Heart right ventricle (tissue), 16 donors: ENCODE data around the gene FGG. TPM values are rescaled to one million over a fixed set of nuclear protein-coding genes. Genes with fewer than 3 reads are reported as not detected.

ENCODE experiments used
- ATAC-seq, 8 donors: fragments of 200-7000 bp; cut with Tn5 transposase; one replicate each; pipeline ENCODE4 v1.9.1; 2020; ENCODE audit warnings: mild to moderate bottlenecking in 8 of 8, moderate library complexity in 8 of 8, moderate number of reproducible peaks in 1 of 8
- DNase-seq, 2 donors: peaks; one replicate each; pipeline ENCODE4 v3.0.0-alpha.2; 2020
- H3K27ac ChIP-seq, 10 donors: fragments of 200-600 bp; sonication (generic) in 2 of 10; one replicate each; pipeline versions ENCODE4 v1.5.0 to v1.8.0; 2020 to 2022; ENCODE audit warnings: mild to moderate bottlenecking in 3 of 10
- H3K27me3 ChIP-seq, 7 donors: fragments of 200-600 bp; one replicate each; pipeline ENCODE4 v1.8.0; 2021 to 2022; ENCODE audit warnings: mild to moderate bottlenecking in 2 of 7
- H3K36me3 ChIP-seq, 9 donors: fragments of 200-600 bp; sonication (generic) in 1 of 9; one replicate each; pipeline versions ENCODE4 v1.5.0 to v1.8.0; 2020 to 2022; ENCODE audit warnings: mild to moderate bottlenecking in 2 of 9
- H3K4me1 ChIP-seq, 9 donors: fragments of 200-600 bp; sonication (generic) in 1 of 9; one replicate each; pipeline versions ENCODE4 v1.5.0 to v1.8.0; 2020 to 2022; ENCODE audit warnings: mild to moderate bottlenecking in 4 of 9
- H3K4me3 ChIP-seq, 10 donors: fragments of 200-600 bp; sonication (generic) in 2 of 10; one replicate each; pipeline versions ENCODE4 v1.5.0 to v1.8.0; 2020 to 2022; ENCODE audit warnings: mild to moderate bottlenecking in 7 of 10, moderate library complexity in 2 of 10
- H3K9me3 ChIP-seq, 11 donors: fragments of 200-600 bp in 10 of 11; sonication (generic) in 2 of 11; one replicate each; pipeline versions ENCODE4 v1.5.0 to v1.8.0; 2013 to 2022; ENCODE audit warnings: mild to moderate bottlenecking in 2 of 11, control low read depth in 1 of 11, moderate library complexity in 1 of 11
- CTCF ChIP-seq, 9 donors: fragments of 200-600 bp; sonication (generic) in 2 of 9; IDR thresholded peaks; one replicate each; pipeline versions ENCODE4 v1.5.0 to v1.8.0; 2021 to 2022; ENCODE audit warnings: antibody characterized with exemption in 9 of 9, mild to moderate bottlenecking in 5 of 9, moderate library complexity in 1 of 9
- WGBS, 2 donors: extraction: QIAGEN DNeasy Blood & Tissue Kit; methylation state at CpG; one replicate each; pipeline ENCODE4 v1.1.7; 2013; ENCODE audit warnings: inconsistent platforms in 1 of 2; 5-methylcytosine and 5-hydroxymethylcytosine counted together
- intact Hi-C, 10 donors: fragments of 100-400 bp; cut with DNase I; formaldehyde crosslinking; loops; one replicate each; pipeline versions ENCODE4 v1.11.1 to v1.14.2; 2022
- polyA plus RNA-seq, 2 donors: library from polyadenylated mRNA; stranded (reverse); fragments of 200-250 nt; gene quantifications; one replicate each; pipeline ENCODE4 v1.2.3, GENCODE V29; 2013
- total RNA-seq, 10 donors: library from RNA; stranded (reverse); fragmentation: NEBNext Ultra II Directional in 3 of 10; extraction: Animal tissue kit (Norgen Biotek cat#: 25700) in 3 of 10; gene quantifications; one replicate each; pipeline versions ENCODE4 v1.2.1 to v1.2.4, GENCODE V29; 2021 to 2023
- donor health status: Arrhythmogenic right ventricular cardiomyopathy.
- donor health status: ischemic (EF 13 %, LVEDD 7.1; RV severe dilation, severe dysfunction).
- donor health status: healthy with polysubstance abuse.
- donor health status: DM: no; HTN: yes; CAD: no.
- donor health status: DM: no; HTN: no; CAD: no.
- donor health status: ischemic (EF 25% LVEDD 6.9; RV normal size, moderate dysfunction).
- donor health status: ischemic (EF 25% LVEDD 5.7; RV mildly dilated, moderate dysfunction).
- donor health status: healthy.
- donor health status: DM: yes; HTN: yes; CAD: no.
- donor health status: Ischemic cardiomyopathy.
- donor health status: ischemic (EF 35%, LVEDD 5.7; RV mildly dilated, moderate dysfunction).
- donor health status: nonischemic (EF 11% LVEDD 7.7; RV severe dilation, severe dysfunction).
- donor health status: DM: yes; HTN: yes; CAD: no.
- donor health status: PGD.
- donor health status: ischemic (EF 29% LVEDD 5.4; RV normal size, mild dysfunction).
- donor health status: nonischemic (EF 23%, LVEDD 6.1; RV moderate dilation, normal function).

The FGG gene
- total and polyA plus RNA-seq, 12 donors = 0.71 TPM; not detected in 11

GRCh38 chr4:154584259-154584658 lies 28.2 kb downstream of the FGG start:
- WGBS, 2 donors = 85 to 87% methylated on average over 5 of the region's 5 CpGs
- intact Hi-C loops = no loop called here

GRCh38 chr4:154583677-154584076 lies 28.8 kb downstream of the FGG start:
- Histone ChIP-seq H3K9me3 (no peaks in the 10 kb centered on the region), H3K27ac (no peak overlapping the region), H3K27me3 (peaks cover 0 to 16% (median 0%) of the 10 kb centered on the region in 7 donors), H3K36me3 (no peaks in the 10 kb centered on the region), H3K4me3 (no peak overlapping the region), H3K4me1 (no peaks in the 10 kb centered on the region)
- no peak for TF ChIP-seq CTCF (IDR thresholded peaks at IDR 0.05)
- ATAC-seq (no peak), DNase-seq (no peak)
- intact Hi-C loops = no loop called here

More at GRCh38 chr4:154584259-154584658, 28.2 kb downstream of the FGG start:
- TF ChIP-seq CTCF (IDR thresholded peaks at IDR 0.05) = no peak
- Histone ChIP-seq H3K27ac (no peak overlapping the region), H3K9me3 (no peaks in the 10 kb centered on the region), H3K36me3 (no peaks in the 10 kb centered on the region), H3K27me3 (peaks cover 0 to 19% (median 0%) of the 10 kb centered on the region in 7 donors), H3K4me1 (no peaks in the 10 kb centered on the region), H3K4me3 (no peak overlapping the region)
- no peak for DNase-seq
- ATAC-seq = no peak

GRCh38 chr4:154583230-154583629 lies 29.2 kb downstream of the FGG start:
- no peaks in the 10 kb centered on the region for H3K36me3 ChIP-seq
- ATAC-seq = no peak
- H3K27ac ChIP-seq = no peak overlapping the region
- TF ChIP-seq CTCF (IDR thresholded peaks at IDR 0.05) = no peak
- 86% methylated on average over 3 of the region's 3 CpGs for WGBS, 2 donors
- peaks cover 0 to 18% (median 0%) of the 10 kb centered on the region in 7 donors for H3K27me3 ChIP-seq
- DNase-seq = no peak
- no peak overlapping the region for H3K4me3 ChIP-seq
- no peaks in the 10 kb centered on the region for H3K9me3 ChIP-seq
- H3K4me1 ChIP-seq = no peaks in the 10 kb centered on the region
- intact Hi-C loops = no loop called here

- 55 to 74% methylated on average over 2 of the region's 2 CpGs for WGBS, 2 donors
- ATAC-seq = no peak
- no peak for TF ChIP-seq CTCF (IDR thresholded peaks at IDR 0.05)
These were observed 29.7 kb downstream of the FGG start for GRCh38 chr4:154582723-154583122.

More at GRCh38 chr4:154582723-154583122, 29.7 kb downstream of the FGG start:
- Histone ChIP-seq H3K4me1 (no peaks in the 10 kb centered on the region), H3K4me3 (no peak overlapping the region), H3K9me3 (no peaks in the 10 kb centered on the region), H3K27ac (no peak overlapping the region), H3K27me3 (peaks cover 0 to 18% (median 3%) of the 10 kb centered on the region in 7 donors), H3K36me3 (no peaks in the 10 kb centered on the region)
- no peak for DNase-seq
- intact Hi-C loops = no loop called here
